IPS-NIHi11 (cell line): ENCODE measurements around the gene OLFM1.
"Not testable (repeated sequence)": the region's sequence is repeated elsewhere in the genome, so short reads cannot be mapped to it uniquely, and the experiment has no call there.

Source experiments
- DNase-seq: peaks from one replicate; pipeline ENCODE4 v3.0.0; 2012; ENCODE audit warnings: mixed read lengths, low spot score

Gene OLFM1

GRCh38 chr9:135152614-135153334, 65.3 kb downstream of the OLFM1 start:
- DNase-seq = peak; percentile 77

DNA sequence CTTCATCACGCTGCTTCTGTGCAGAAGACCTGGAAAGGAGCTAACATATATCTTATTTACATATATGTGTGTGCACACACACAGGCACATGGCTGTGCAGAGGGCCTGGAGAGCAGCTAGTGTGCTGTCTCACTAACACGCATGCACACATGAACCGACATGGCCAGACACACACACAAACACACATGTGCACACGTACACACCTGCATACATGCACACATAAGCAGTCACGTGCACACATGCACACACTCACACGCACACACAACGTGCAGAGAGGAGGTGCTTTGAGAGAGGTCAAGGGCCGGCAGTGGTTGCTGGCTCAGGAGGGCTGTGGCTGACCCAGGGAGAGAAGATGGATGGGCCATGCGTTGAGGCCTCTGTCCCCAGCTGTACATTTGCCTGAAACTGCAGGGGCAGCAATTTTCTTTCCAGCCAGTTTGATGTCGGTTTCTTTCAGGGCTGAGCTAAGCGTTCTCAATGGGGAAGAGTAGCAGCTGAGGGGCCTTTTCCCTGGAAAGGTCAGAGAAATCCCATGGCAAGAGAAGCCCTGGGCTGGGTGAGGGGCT, 66.7 kb downstream of the OLFM1 start:
- DNase-seq = no peak

DNA sequence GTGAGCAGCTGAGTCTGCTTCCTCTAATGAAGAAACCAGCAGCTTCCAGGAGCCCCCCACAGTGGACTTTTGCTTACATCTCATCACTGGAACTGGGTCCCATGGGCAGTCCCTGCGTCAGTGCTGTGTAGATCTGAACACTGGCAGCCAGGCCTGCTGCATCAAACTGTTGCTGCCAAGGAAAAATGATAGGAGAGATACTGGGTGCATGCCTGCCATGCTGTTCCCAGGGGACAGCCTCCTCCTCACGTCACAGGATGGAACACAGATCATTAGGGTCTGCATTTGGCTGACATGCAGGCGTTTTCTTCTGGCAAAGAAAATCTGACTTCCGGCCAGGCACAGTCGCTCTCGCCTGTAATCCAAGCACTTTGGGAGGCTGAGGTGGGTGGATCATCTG, 67.9 kb downstream of the OLFM1 start:
- DNase-seq = no peak

DNA sequence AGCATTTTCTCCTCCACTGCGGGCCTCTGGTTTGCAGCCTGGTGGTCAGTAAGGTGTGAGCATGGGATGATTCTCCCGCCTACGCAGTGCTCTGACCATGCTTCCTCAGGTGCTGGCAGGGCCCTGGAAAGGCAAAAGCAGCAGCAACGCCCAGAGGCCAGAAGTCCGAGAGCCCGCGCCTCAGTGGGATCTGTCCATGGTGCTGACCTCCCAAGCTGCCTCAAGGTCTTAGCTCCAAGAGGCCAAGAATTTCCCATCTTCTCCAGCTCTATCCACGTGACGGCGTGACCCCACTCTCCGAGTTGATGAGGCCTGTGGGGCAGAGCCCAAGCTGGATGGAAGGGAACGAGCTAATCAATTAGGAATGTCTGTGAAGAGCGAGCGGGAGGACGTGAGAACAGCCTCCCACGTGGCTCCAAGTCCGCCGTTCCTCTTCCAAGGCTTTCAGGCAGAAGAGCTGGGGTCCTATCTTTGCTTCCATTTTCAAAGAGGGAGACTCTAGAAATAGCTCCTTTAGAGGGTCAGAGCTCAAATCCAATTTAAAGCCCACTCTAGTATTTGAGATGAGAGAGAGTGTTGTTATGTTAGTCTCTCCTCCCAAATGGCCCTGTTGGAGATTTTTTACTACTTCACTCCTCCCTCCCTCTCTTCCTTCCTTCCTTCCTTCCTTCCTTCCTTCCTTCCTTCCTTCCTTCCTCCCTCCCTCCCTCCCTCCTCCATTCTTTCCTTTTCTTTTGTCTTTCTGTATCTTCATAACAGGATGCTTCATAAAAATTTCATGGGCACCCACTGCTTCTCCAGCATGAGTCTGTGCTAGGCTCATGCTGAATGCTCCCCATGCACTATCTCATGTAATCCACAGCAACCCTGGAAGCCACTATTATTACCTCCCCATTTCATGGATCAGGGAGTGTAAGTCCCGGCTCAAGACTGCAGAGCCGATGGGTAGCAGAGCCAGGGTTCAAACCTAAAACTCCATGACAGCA, 69.3 kb downstream of the OLFM1 start:
- peak; percentile 97 for DNase-seq

DNA sequence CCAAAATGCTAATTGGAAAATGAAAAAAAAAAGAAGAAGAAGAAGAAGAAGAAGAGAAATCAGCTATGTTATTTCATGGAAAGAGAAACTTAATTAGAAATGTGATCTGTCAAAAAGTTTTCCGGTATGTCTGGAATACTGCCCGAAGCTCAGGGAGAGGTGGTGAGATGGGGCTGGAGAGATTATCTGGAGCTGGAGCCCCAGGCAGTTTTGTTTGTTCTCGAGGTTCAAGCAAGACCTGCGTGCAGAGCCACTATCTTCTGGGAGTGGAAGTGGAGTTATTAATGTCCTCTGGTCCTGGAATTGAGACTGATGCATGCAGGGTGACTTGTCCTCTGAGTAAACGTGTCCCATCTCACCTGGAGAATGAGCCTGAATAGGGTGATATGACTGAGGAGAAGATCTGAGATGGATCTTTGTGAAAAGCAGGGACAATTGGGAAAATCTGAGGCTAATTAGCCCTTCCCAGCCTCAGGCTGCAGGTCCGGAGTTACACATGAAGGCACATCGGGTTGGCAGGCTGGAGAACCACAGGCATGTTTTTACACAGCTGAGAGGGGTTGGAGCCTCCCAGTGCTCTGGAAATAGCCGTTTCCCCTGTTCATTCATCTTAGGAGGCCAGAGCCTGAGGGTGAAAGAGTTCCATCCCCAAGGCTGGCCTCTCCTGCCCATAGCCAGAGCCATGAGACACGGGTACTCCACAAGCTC, 70.5 kb downstream of the OLFM1 start:
- DNase-seq = no peak

DNA sequence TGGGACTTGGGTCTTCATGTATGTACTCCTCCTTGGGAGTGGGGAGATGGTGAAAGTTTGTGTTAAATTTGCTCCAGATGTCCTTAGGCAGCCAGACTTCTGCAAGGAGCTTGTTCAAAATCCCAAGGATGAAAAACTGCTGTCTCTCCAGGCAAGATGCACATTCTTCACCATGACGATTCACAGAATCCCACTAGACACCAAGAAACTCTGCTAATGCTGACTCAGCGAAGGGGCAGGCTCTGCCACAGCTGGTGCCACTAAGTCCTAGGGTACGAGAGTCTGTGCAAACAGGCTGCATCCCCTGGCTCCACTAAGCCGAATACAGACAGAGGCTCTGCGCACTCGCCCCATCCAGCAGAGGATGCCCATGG, 71.1 kb downstream of the OLFM1 start:
- no peak for DNase-seq

DNA sequence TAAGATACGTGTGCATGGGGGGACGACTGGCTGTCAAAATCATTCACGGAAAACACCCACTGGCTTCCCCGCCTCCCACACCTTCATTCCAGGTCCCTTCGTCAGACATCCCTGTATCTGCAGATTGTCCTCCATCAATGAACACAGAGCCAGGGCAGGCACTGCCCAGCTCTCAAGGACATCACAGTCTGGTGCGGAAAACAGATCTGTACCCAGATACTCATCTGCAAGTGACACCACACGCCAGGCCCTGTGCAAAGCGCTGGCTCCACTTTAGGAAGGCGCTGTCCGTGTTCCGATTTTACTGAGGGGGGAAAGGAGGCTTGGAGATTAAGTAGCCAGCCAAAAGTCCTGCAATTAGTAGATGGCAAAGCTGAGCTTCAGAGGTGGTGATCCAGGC, 72.3 kb downstream of the OLFM1 start:
- DNase-seq = no peak

GRCh38 chr9:135160862-135161261, 73.4 kb downstream of the OLFM1 start:
- DNase-seq = no peak

DNA sequence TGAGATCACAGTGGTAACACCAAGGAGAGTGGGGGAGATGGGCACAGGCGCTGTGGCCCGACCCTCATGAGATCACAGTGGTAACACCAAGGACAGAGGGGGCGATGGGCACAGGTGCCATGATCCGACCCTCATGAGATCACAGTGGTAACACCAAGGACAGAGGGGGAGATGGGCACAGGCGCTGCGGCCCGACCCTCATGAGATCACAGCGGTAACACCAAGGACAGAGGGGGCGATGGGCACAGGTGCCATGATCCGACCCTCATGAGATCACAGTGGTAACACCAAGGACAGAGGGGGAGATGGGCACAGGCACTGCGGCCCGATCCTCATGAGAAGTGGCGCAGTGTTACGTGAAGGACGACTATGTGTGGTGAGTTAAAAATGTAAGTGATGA, 75.1 kb downstream of the OLFM1 start:
- not testable (repeated sequence) for DNase-seq

DNA sequence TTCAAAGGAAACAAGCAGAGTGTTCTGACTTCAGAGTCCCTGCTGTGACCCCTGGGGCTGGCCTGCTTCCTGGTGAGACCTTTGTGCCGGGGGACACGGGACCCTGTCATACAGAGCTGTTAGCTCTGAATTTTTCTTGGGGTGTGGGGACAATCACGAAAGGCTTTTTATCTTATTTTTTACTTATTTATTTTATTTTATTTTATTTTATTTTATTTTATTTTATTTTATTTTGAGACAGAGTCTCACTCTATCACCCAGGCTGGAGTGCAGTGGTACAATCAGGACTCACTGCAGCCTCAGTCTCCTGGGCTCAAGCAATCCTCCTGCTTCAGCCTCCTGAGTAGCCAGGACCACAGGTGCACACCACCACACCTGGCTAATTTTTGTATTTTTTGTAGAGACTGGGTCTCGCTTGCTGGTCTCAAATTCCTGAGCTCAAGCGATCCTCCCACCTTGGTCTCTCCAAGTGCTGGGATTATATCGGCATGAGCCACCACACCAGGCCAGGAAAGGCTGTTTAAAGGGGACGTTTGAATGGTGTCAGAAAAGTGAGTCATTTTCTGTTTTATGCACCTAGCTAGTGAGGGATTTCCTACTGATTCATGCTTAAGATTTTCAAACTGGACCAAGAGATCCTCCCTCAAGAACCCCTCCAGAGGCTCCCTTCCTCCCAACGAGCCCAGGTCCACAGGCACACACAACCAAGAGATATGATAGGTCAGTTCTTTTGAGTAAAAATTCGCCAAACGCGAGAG, 75.7 kb downstream of the OLFM1 start:
- DNase-seq = no peak

DNA sequence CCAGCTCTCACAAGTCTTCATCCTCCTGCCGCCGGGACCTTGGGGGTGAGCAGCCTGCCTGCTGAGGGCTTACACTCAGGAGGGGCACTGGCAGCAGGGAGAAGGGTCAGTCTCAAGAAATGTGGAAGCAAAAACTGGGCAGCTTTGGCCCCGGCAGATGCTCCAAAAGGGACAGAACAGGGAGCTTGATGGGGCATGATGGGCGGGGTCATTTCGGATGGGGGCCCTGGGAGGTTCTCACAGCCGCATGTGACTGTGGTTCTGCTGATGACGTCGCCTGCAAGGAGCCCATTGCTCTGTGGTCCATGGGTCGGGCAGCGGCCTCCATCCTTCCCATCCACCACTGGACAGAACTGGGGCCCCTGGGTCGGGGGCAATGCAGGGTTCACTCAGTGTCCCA, 76.6 kb downstream of the OLFM1 start:
- DNase-seq = no peak

- DNase-seq = no peak
Measured at GRCh38 chr9:135165003-135165711, 77.7 kb downstream of the OLFM1 start.

DNA sequence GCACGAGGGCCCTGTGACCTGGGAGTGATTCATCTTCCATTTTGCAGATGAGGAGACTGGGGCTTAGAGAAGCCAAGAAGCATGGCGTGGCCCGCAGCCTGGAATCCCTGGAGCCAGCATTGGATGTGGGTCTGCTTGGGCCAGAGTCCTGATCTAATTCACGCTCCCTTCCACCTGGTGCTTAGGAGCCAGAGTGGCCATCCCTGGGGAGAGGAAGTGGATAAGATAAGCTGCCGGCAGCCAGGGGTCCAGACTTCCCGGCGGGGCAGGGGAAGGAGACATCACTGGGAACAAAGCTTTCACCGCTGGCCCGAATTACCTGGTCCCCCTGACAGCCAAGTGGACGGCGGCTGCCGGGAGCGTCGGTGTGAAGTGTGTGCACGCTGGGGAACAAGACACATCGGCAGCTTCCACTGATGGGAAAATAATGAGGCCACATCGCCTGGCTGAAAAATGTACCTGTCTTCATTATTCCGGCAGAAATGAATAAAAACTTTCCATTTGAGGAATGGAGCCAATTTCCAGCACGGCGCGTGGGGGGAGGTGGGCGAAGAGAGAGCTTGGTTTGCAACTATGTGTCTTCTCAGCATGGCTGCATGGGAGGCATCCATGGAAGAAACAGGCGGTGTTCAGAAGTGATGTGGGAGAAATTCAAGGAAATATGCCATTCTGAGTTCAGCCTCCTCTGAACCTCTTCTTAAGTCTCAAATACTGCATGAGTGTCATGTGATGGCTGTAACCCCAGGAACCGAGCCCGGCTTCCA, 78.5 kb downstream of the OLFM1 start:
- no peak for DNase-seq

DNA sequence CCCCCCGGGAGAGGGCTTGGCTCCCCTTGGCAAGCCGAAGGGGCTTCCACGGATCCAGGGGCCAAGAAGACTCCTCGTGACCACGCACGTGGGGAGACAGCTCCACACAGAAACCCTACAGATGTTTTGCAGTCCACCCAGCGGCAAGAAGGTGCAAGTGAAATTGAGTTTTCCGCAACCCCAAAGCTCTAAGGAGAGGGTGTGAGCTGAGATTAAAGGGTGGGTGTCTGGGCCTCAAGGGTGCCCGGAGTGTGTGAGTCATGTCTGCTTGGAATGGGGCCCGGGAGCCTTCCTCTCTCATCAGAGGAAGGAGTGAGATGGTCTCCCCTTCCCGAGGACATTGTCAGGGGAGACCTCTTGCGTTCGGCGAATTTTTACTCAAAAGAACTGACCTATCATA, 79.1 kb downstream of the OLFM1 start:
- no peak for DNase-seq

DNA sequence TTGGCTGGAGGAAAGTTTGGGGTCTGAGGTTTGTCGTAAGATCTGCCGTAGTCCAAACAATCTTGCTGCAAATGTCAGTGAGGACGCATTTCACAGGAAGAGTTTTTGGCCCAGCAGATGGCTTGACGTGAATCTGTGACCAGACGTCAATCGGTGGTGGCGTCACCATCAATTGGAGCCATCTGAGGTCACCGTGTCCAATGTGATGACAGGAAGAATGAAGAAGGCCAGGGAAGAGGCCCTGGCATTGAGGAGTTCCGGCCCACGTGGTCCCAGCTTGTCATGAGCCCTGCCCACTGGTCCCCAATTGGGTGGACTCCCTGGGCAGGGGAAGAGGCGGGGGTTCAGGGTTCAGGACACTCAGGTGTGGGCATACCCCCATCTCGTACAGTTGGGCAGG, 79.9 kb downstream of the OLFM1 start:
- no peak for DNase-seq

DNA sequence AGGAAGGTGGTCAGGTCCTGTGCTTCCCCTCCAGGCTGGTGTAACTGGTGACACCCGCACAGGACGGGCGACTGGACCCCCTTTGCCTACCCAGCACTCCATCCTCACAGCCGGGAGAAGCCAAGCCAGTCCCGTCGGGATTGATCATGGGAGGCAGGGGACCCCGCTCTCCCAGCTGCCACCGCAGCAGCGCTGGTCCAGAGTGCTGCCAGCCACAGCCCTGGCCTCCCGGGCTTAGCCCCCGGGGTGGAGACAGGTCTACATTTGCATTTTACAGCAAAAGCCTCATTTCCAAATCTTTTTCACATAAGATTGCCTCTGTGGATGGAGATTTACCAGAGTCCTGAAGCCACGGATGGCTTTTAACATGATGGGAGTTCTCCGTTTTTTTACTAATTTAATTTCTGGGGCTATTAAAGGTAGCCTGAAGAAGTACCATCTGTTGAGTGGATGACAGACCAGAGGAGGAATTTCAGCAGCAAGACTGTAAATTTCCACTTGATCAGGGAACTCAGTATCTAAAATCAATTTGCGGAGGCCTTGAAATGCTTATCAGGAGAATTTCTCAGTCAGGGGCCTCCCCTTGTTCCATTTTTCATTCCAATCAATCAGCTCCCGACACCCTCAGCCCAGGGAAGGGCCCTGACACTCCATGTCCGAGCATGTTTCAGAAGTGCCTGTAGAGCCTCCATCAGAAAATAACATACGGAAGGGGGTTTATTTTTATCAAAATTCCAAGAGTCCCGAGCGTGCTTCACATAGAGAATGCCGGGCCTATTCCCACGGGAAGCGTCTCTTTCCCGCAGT, 80.6 kb downstream of the OLFM1 start:
- DNase-seq = no peak

DNA sequence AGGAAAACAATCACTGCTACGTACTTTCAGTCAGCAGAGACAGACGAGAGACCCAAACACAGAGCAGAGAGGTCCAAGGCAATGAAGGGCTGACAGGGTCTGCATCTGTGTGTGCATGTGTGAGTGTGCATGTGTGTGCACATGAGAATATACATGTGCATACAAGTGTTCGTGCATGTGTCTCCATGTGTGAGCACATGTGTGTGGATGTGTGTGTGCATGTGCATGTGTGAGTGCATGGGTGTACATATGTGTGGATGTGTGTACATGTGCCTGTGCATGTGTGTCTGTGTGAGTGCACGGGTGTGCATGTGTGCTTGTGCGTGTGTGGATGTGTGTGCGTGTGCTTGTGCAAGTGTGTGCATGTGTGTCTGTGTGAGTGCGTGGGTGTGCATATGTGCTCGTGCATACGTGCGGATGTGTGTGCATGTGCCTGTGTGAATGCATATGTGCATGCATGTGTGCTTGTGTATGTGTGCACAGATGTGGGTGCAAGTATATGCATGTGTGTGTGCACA, 82.3 kb downstream of the OLFM1 start:
- no peak for DNase-seq

DNA sequence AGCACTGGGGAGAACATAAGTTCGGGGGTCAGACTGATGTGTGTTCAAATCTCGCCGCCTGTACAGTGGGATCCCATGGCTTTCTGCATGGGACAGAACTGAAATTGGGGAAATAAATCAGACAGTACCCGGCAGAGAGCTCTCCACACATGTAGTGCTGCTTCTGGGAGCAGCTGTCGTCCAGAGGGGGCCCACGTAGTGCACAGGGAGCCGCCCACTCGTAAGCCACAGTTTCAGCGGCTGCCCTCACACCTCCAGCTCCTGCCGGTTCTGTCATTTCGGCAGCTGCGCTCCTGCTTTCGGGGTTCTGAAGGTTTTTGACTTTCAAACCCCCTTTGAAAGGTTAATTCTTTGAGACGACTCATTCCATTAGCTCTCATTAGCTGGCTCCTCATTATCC, 83.1 kb downstream of the OLFM1 start:
- DNase-seq = no peak
